Gastrocnemius medialis (tissue), 4 donors: ENCODE measurements around the gene PDK3. TPM values are rescaled to one million over a fixed set of nuclear protein-coding genes. Genes with fewer than 3 reads are reported as not detected.

Source experiments
- ATAC-seq, 2 donors: fragments of 150-250 bp; one replicate each; pipeline ENCODE4 v1.9.1; 2016
- DNase-seq, 2 donors: peaks; one replicate each; pipeline ENCODE4 v3.0.0-alpha.2; 2019
- H3K27ac ChIP-seq, 4 donors: fragments of 200-600 bp; sonication (generic); 1 replicate in 1 of 4; 2 replicates in 3 of 4; pipeline ENCODE4 v1.5.1; 2016 to 2018; ENCODE audit warnings: mild to moderate bottlenecking in 2 of 4, moderate library complexity in 1 of 4
- H3K27me3 ChIP-seq, 3 donors: fragments of 200-600 bp; sonication (generic) in 2 of 3; 1 replicate in 1 of 3; 2 replicates in 2 of 3; pipeline versions ENCODE4 v1.5.1 to v1.6.0; 2016 to 2019; ENCODE audit warnings: mild to moderate bottlenecking in 1 of 3, moderate library complexity in 1 of 3
- H3K36me3 ChIP-seq, 2 donors: fragments of 200-600 bp; sonication (generic) in 1 of 2; one replicate each; pipeline ENCODE4 v1.5.1; 2017 to 2018
- H3K4me1 ChIP-seq, 2 donors: fragments of 200-600 bp; sonication (generic) in 1 of 2; one replicate each; pipeline ENCODE4 v1.5.1; 2016 to 2017; ENCODE audit warnings: mild to moderate bottlenecking in 2 of 2
- H3K4me3 ChIP-seq, 4 donors: fragments of 200-600 bp; sonication (generic) in 3 of 4; 1 replicate in 1 of 4; 2 replicates in 3 of 4; pipeline ENCODE4 v1.5.1; 2016 to 2019; ENCODE audit warnings: mild to moderate bottlenecking in 2 of 4
- H3K9me3 ChIP-seq, 3 donors: fragments of 200-600 bp; sonication (generic) in 2 of 3; 1 replicate in 1 of 3; 2 replicates in 2 of 3; pipeline ENCODE4 v1.5.1; 2016 to 2019
- POLR2A ChIP-seq, 2 donors: fragments of 450-650 bp; IDR thresholded peaks; one replicate each; pipeline ENCODE4 v1.6.1; 2017; ENCODE audit warnings: antibody characterized with exemption in 2 of 2, mild to moderate bottlenecking in 2 of 2, moderate library complexity in 2 of 2
- in situ Hi-C, 4 donors: fragments of 200-750 bp; cut with MboI; loops; one replicate each; pipeline versions ENCODE4 v1.15.0 to v1.8.0; 2017; ENCODE audit warnings: low sequenced_read_pairs in 4 of 4
- intact Hi-C: fragments of 100-400 bp; cut with DNase I; formaldehyde crosslinking; loops from one replicate; pipeline ENCODE4 v1.15.1; 2023; ENCODE audit warnings: low total_unique reads
- total RNA-seq, 4 donors: library from RNA; depleted of rRNA; stranded (reverse); fragments of >200 nt; gene quantifications; one replicate each; pipeline versions ENCODE4 v1.1.0 to v1.2.3, GENCODE V29; 2016
- TF ChIP-seq, protein P1 (sequence below), 5 experiments: fragments of 450-650 bp in 3 of 5; fragments of 200-600 bp in 2 of 5; sonication (generic) in 2 of 5; IDR thresholded peaks in 4 of 5; conservative IDR thresholded peaks in 1 of 5; 1 replicate in 4 of 5; 2 replicates in 1 of 5; pipeline ENCODE4 v1.5.1; 2016 to 2019; ENCODE audit warnings: antibody characterized with exemption in 5 of 5, mild to moderate bottlenecking in 3 of 5, moderate library complexity in 3 of 5

The PDK3 gene
- total RNA-seq, 4 donors from 2014 or later, result 1.8 to 4.5 (median 2.7) TPM

DNA sequence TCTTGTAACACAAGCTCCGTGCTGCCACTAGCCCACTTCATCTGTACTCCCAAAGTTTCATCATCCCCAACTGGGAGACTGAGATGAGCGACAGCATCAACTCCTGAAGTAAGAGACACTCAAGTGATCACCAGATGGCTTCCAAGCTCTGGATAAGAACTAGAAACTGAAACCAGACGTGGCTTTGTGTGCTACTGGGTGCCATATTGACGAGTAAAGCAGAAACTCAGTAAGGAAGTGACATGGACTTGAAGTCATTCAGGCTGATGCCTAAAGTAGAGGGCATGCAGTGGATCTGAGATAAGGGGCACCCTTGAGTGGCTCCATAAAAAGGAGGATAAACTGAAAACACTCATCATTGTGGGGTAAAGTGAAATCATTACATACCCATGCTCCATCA is 109.7 kb downstream of the PDK3 start:
- in situ Hi-C loops (no loop called here), intact Hi-C loops (no loop called here)
- Histone ChIP-seq H3K4me3 (no peak overlapping the region), H3K27ac (no peak overlapping the region), H3K4me1 (no peaks in the 10 kb centered on the region), H3K27me3 (no peaks in the 10 kb centered on the region), H3K36me3 (no peaks in the 10 kb centered on the region), H3K9me3 (no peaks in the 10 kb centered on the region)
- TF ChIP-seq POLR2A (IDR thresholded peaks at IDR 0.05), result no peak
- TF ChIP-seq, protein P1, sequence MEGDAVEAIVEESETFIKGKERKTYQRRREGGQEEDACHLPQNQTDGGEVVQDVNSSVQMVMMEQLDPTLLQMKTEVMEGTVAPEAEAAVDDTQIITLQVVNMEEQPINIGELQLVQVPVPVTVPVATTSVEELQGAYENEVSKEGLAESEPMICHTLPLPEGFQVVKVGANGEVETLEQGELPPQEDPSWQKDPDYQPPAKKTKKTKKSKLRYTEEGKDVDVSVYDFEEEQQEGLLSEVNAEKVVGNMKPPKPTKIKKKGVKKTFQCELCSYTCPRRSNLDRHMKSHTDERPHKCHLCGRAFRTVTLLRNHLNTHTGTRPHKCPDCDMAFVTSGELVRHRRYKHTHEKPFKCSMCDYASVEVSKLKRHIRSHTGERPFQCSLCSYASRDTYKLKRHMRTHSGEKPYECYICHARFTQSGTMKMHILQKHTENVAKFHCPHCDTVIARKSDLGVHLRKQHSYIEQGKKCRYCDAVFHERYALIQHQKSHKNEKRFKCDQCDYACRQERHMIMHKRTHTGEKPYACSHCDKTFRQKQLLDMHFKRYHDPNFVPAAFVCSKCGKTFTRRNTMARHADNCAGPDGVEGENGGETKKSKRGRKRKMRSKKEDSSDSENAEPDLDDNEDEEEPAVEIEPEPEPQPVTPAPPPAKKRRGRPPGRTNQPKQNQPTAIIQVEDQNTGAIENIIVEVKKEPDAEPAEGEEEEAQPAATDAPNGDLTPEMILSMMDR (IDR thresholded peaks at IDR 0.05 in 4 of 5, conservative IDR thresholded peaks at IDR 0.05 in 1 of 5), result no peak
- ATAC-seq, result no peak
- DNase-seq, result no peak

DNA sequence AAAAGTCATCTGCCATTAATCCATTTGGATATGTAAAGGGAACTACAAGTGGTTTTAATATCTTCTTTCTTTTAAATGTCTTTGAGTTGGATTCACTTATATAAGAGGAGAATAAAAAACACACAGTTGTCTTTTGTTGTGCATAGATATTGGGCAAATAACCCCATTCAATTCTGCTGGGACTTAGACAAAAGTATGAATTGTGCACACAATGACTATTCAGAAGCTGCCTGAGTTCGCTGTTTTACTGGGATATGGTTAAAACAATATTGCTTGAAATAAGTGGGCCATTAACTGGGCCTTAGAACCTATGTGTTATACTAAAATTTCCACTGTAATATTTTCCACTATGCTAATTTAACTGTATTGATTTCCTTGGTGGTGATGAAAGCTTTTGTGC is 110.4 kb downstream of the PDK3 start:
- Histone ChIP-seq H3K4me1 (no peaks in the 10 kb centered on the region), H3K36me3 (no peaks in the 10 kb centered on the region), H3K27ac (no peak overlapping the region), H3K27me3 (no peaks in the 10 kb centered on the region), H3K4me3 (no peak overlapping the region), H3K9me3 (no peaks in the 10 kb centered on the region)
- ATAC-seq, result no peak
- TF ChIP-seq POLR2A (IDR thresholded peaks at IDR 0.05), result no peak
- TF ChIP-seq, protein P1 (IDR thresholded peaks at IDR 0.05 in 4 of 5, conservative IDR thresholded peaks at IDR 0.05 in 1 of 5), result no peak
- intact Hi-C loops, result no loop called here
- DNase-seq, result no peak
- in situ Hi-C loops, result no loop called here

DNA sequence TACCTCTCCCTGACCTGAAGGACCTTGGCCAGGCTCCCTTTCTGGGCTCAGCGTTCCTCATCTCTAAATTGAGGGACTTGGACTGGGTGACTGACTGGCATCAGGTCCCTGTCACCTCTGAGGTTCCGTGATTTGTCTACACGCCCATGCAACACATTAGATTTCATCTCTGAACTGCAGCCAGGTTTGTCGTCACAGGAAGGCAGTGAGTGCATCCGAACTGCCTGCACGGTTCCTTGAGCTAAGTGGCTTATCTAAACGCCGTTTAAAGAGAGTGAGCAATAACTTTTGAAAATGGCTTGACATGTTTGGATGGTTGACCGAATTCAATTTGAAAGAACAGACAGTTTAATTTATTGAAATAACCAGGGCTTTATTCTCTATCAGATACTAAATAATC is 112.0 kb downstream of the PDK3 start:
- no peaks in the 10 kb centered on the region for H3K27me3 ChIP-seq
- in situ Hi-C loops, result no loop called here

More for the DNA sequence above, 112.0 kb downstream of the PDK3 start:
- intact Hi-C loops, result no loop called here
- Histone ChIP-seq H3K27ac (no peak overlapping the region), H3K4me1 (no peaks in the 10 kb centered on the region), H3K4me3 (no peak overlapping the region), H3K9me3 (no peaks in the 10 kb centered on the region), H3K36me3 (no peaks in the 10 kb centered on the region)
- no peak for ATAC-seq
- no peak for DNase-seq
- TF ChIP-seq, protein P1 (IDR thresholded peaks at IDR 0.05 in 4 of 5, conservative IDR thresholded peaks at IDR 0.05 in 1 of 5), result no peak
- TF ChIP-seq POLR2A (IDR thresholded peaks at IDR 0.05), result no peak

Other genes with a start within 250 kb of the PDK3 start
- gene SUPT20HL2, start 151.2 kb upstream of the PDK3 start, total RNA-seq, result not detected
- not detected for gene SUPT20HL1, start 104.6 kb upstream of the PDK3 start, total RNA-seq
- under 1 TPM in 1 of 4 donors, not detected in 3; 0.07 TPM for gene PCYT1B, start 182.1 kb downstream of the PDK3 start, total RNA-seq
- gene POLA1, start 228.6 kb downstream of the PDK3 start, total RNA-seq, result 1 to 10 TPM; 5.2 to 9.6 (median 6.9) TPM